HG03558 (cell line): Measurements from ENCODE around the gene LRRC8E.

Source experiments
- ATAC-seq: cut with Tn5 transposase; IDR thresholded peaks from one replicate; pipeline ENCODE4 v1.9.1; 2021; ENCODE audit warnings: moderate number of reproducible peaks; ENCODE audit not compliant: unreplicated experiment; ENCODE audit errors: extremely low read depth

LRRC8E gene

DNA sequence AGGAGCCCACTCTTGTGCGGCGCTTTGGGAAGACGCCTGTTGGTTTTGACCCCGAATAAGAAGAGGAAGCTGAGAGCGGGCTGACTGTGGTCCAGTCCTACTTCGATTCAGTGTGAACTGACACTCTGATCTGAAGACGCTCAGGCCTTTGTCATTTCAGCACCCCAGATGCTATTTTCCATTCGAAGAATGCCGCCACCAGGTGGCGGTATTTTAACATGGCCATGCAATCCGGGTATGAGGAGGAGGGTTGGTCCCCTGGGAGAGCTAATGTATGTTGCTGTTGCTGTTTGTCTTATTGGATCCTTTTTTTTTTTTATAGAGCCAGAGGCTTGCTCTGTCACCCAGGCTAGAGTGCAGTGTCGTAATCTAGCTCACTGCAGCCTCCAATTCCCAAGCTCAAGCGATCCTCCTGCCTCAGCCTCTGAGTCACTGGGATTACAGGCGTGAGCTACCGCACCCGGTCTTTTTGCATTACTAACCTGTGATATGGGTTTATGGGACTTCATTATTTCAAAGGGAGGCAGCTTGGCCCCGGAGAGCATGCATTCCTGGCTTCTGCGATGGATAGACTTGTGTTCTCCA, 56.0 kb downstream of the LRRC8E start:
- ATAC-seq, result peak; percentile 26

DNA sequence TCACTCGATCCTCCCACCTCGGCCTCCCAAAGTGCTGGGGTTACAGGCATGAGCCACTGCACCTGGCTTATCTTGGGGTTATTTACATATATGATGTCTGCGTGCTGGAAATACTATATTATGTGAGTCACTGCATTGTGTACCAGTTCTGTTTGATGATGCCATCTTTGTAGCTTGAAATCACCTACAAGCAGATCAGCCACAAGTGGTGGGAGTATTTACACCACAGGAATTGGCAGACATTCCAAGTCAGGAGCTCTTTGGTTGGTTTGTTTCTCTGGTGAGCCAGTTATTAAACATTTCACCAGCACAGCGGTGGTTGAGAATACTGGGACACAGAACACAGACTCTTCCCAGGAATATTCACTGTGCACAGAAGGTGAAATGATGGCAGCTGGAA, 59.6 kb downstream of the LRRC8E start:
- no peak for ATAC-seq
